MCF 10A (cell line): ENCODE results near the gene LRMDA. TPM values are rescaled to one million over a fixed set of nuclear protein-coding genes. Genes with fewer than 3 reads are reported as not detected.

Experiments
- BruUV-seq: library from RNA; stranded (reverse); fragments of 400-500 nt; replicated peaks from 2 replicates; lab custom pipeline; 2021; lab: Mats Ljungman, UMichigan
- CTCF ChIA-PET: fragments of 300-600 bp; sonication (Branson Sonifier 250); formaldehyde crosslinking; extraction: SDS; loops from one replicate; lab custom pipeline; 2021; ENCODE audit warnings: antibody characterized with exemption, inconsistent platforms; lab: Yijun Ruan, JAX
- POLR2A ChIA-PET: fragments of 300-600, 350-650 bp; sonication (Branson Sonifier 250); formaldehyde crosslinking; extraction: SDS; loops from one replicate; lab custom pipeline; 2020; ENCODE audit warnings: antibody characterized with exemption, inconsistent platforms; lab: Yijun Ruan, JAX
- DNase-seq: peaks from one replicate; pipeline ENCODE4 v3.0.0-alpha.2; 2018; ENCODE audit not compliant: unreplicated experiment
- H3K27ac Mint-ChIP-seq: one replicate; pipeline ENCODE4 v1.8.0; 2022; ENCODE audit warnings: mild to moderate bottlenecking, low read depth, mixed read lengths; ENCODE audit not compliant: unreplicated experiment
- H3K27me3 Mint-ChIP-seq: one replicate; pipeline ENCODE4 v1.8.0; 2022; ENCODE audit warnings: mixed read lengths; ENCODE audit not compliant: insufficient read depth, unreplicated experiment
- H3K36me3 Mint-ChIP-seq: one replicate; pipeline ENCODE4 v1.8.0; 2022; ENCODE audit warnings: mild to moderate bottlenecking, moderate library complexity, mixed read lengths; ENCODE audit not compliant: insufficient read depth, unreplicated experiment
- H3K4me1 Mint-ChIP-seq: one replicate; pipeline ENCODE4 v1.8.0; 2022; ENCODE audit warnings: mixed read lengths; ENCODE audit not compliant: insufficient read depth, unreplicated experiment
- H3K4me3 Mint-ChIP-seq: one replicate; pipeline ENCODE4 v1.8.0; 2022; ENCODE audit warnings: mild to moderate bottlenecking, moderate library complexity, mixed read lengths; ENCODE audit not compliant: unreplicated experiment
- H3K9me3 Mint-ChIP-seq: one replicate; pipeline ENCODE4 v1.8.0; 2022; ENCODE audit warnings: mixed read lengths; ENCODE audit not compliant: unreplicated experiment
- CTCF ChIP-seq: fragments of 200-600 bp; IDR thresholded peaks from one replicate; pipeline ENCODE4 v1.8.0; 2022; ENCODE audit warnings: antibody characterized with exemption, mild to moderate bottlenecking; ENCODE audit not compliant: unreplicated experiment
- intact Hi-C: fragments of 100-400 bp; cut with micrococcal nuclease; formaldehyde crosslinking; loops from 2 replicates; pipeline ENCODE4 v1.14.1; 2022
- total RNA-seq: library from RNA; stranded (reverse); gene quantifications from 2 replicates; pipeline ENCODE4 v1.2.3, GENCODE V29; 2022

The LRMDA gene
- total RNA-seq, 1 experiment from 2014 or later = not detected

- TF ChIP-seq CTCF = no peak
- H3K4me1 Mint-ChIP-seq = no peaks in the 10 kb centered on the region
- no TSS peak for BruUV-seq
- no peak overlapping the region for H3K27ac Mint-ChIP-seq
- H3K27me3 Mint-ChIP-seq = no peaks in the 10 kb centered on the region
- ChIA-PET CTCF (interaction anchor here (1.2 kb wide), 1 partner anchor 12 kb away, joined by 3 read pairs; no protein-coding TSS in a partner anchor), POLR2A (interaction anchor here (1.5 kb wide), 1 partner anchor 18 kb away, joined by 3 read pairs; no protein-coding TSS in a partner anchor)
- H3K9me3 Mint-ChIP-seq = no peaks in the 10 kb centered on the region
- H3K4me3 Mint-ChIP-seq = no peak overlapping the region
- intact Hi-C loops = no loop called here
- H3K36me3 Mint-ChIP-seq = no peaks in the 10 kb centered on the region
- DNase-seq = no peak
Measured at GRCh38 chr10:75876710-75877109, 445.3 kb downstream of the LRMDA start.

- CTCF ChIA-PET = interaction anchor here (0.6 kb wide), 1 partner anchor 27 kb away, joined by 9 read pairs; no protein-coding TSS in a partner anchor
- no peaks in the 10 kb centered on the region for H3K27me3 Mint-ChIP-seq
Measured at GRCh38 chr10:75877877-75878276, 446.5 kb downstream of the LRMDA start.

GRCh38 chr10:75878586-75878985 lies 447.2 kb downstream of the LRMDA start:
- DNase-seq = no peak
- Mint-ChIP-seq H3K4me1 (no peaks in the 10 kb centered on the region), H3K4me3 (no peak overlapping the region), H3K27me3 (no peaks in the 10 kb centered on the region), H3K9me3 (no peaks in the 10 kb centered on the region), H3K36me3 (no peaks in the 10 kb centered on the region), H3K27ac (no peak overlapping the region)
- no peak for TF ChIP-seq CTCF
- ChIA-PET POLR2A (no interaction called here), CTCF (interaction anchor here (1.0 kb wide), 1 partner anchor 33 kb away, joined by 3 read pairs; no protein-coding TSS in a partner anchor)
- intact Hi-C loops = no loop called here
- BruUV-seq = no TSS peak

More at GRCh38 chr10:75877877-75878276, 446.5 kb downstream of the LRMDA start:
- DNase-seq = no peak
- no peaks in the 10 kb centered on the region for H3K36me3 Mint-ChIP-seq
- TF ChIP-seq CTCF = no peak
- H3K4me3 Mint-ChIP-seq = no peak overlapping the region
- intact Hi-C loops = no loop called here
- BruUV-seq = no TSS peak
- POLR2A ChIA-PET = interaction anchor here (1.5 kb wide), 1 partner anchor 17 kb away, joined by 3 read pairs; no protein-coding TSS in a partner anchor
- no peaks in the 10 kb centered on the region for H3K4me1 Mint-ChIP-seq
- no peak overlapping the region for H3K27ac Mint-ChIP-seq
- no peaks in the 10 kb centered on the region for H3K9me3 Mint-ChIP-seq

GRCh38 chr10:75880031-75880775 lies 448.8 kb downstream of the LRMDA start:
- intact Hi-C loops = no loop called here
- ChIA-PET CTCF (no interaction called here), POLR2A (interaction anchor here (1.0 kb wide), 1 partner anchor 13 kb away, joined by 3 read pairs; no protein-coding TSS in a partner anchor)
- DNase-seq = no peak
- no peaks in the 10 kb centered on the region for H3K36me3 Mint-ChIP-seq
- H3K27me3 Mint-ChIP-seq = no peaks in the 10 kb centered on the region
- no peaks in the 10 kb centered on the region for H3K9me3 Mint-ChIP-seq
- no peak for TF ChIP-seq CTCF
- H3K27ac Mint-ChIP-seq = no peak overlapping the region
- no peaks in the 10 kb centered on the region for H3K4me1 Mint-ChIP-seq
- H3K4me3 Mint-ChIP-seq = no peak overlapping the region
- no TSS peak for BruUV-seq
